Sciatic nerve (tissue), 1 donor: ENCODE results near the gene INPP5F. TPM values are rescaled to one million over a fixed set of nuclear protein-coding genes. Genes with fewer than 3 reads are reported as not detected.

Experiments used
- total RNA-seq: library from RNA; stranded (reverse); fragmentation: NEBNext Ultra II Directional; extraction: Animal tissue kit (Norgen Biotek cat#: 25700); gene quantifications from one replicate; pipeline ENCODE4 v1.2.1, GENCODE V29; 2021
- donor health status: DM: no; HTN: no; CAD: no.

The INPP5F gene
- total RNA-seq, 1 donor from 2014 or later = 50.6 TPM

Other genes starting within 250 kb of the INPP5F start
- 30.0 TPM for gene RGS10, start 183.3 kb upstream of the INPP5F start, total RNA-seq
- 121 TPM for gene TIAL1, start 129.1 kb upstream of the INPP5F start, total RNA-seq
- 50.1 TPM for gene BAG3, start 74.7 kb upstream of the INPP5F start, total RNA-seq
- 52.1 TPM for gene MCMBP, start 146.8 kb downstream of the INPP5F start, total RNA-seq
- 45.6 TPM for gene SEC23IP, start 166.7 kb downstream of the INPP5F start, total RNA-seq